ENCODE results near the gene HNRNPLL. TPM values are rescaled to one million over a fixed set of nuclear protein-coding genes. Genes with fewer than 3 reads are reported as not detected.
"Not testable (repeated sequence)": the region's sequence is repeated elsewhere in the genome, so short reads cannot be mapped to it uniquely, and the experiment has no call there.

Gene HNRNPLL
- 29.7 and 39.2 TPM in 2 replicates for total RNA-seq

DNA sequence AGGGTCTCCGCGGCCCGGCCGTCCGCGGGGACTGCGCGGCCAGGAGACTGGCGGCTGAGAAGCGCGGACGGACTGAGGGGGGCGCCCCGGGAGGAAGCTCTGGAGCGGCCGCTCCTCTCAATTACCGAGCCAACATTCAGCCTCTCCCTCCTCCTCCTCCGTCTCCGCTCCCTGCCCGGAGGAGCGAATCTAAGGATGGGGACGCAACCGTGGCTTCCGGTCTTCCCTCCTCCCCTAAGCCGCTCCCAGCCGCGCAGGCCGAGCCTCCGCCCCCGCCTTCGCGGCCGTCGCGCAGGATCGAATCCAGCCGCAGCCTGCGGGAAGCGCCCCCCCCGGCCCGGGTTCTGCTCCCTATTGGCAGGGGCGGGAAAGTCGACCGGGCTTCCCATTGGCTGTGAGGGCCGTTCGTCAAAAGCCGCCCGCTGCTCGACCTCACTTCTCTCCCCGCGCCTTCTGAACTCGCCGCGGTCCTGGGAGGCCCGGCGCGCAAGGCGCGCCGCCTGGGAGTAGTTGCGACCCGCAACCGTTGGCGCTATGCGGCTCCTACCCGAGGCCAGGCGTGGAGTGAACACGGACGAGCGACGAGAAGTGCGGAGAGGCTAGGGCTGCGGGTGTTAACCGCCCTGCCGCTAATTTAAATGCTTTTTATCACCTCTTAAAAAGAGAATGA, at the start of gene HNRNPLL:
HNRNPLL (minus strand) TSS at position 197 of the 670 bp plus-strand sequence. CDS start 302 bp downstream, outside the sequence.
- TF ChIP-seq, protein P1, sequence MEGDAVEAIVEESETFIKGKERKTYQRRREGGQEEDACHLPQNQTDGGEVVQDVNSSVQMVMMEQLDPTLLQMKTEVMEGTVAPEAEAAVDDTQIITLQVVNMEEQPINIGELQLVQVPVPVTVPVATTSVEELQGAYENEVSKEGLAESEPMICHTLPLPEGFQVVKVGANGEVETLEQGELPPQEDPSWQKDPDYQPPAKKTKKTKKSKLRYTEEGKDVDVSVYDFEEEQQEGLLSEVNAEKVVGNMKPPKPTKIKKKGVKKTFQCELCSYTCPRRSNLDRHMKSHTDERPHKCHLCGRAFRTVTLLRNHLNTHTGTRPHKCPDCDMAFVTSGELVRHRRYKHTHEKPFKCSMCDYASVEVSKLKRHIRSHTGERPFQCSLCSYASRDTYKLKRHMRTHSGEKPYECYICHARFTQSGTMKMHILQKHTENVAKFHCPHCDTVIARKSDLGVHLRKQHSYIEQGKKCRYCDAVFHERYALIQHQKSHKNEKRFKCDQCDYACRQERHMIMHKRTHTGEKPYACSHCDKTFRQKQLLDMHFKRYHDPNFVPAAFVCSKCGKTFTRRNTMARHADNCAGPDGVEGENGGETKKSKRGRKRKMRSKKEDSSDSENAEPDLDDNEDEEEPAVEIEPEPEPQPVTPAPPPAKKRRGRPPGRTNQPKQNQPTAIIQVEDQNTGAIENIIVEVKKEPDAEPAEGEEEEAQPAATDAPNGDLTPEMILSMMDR (IDR thresholded peaks at IDR 0.05; ENCODE audit: insufficient read depth, low read length, poor library complexity, severe bottlenecking), result no peak
- H3K36me3 ChIP-seq (ENCODE audit: control insufficient read depth, insufficient read depth, low read length), result no peaks in the 10 kb centered on the region
- no peaks in the 10 kb centered on the region for H3K27me3 ChIP-seq (ENCODE audit: control insufficient read depth, insufficient read depth, low read length)
- DNase-seq (ENCODE audit: low read depth), result no peak
- peak within 1 kb of the TSS; percentile 93 for H3K4me3 ChIP-seq (ENCODE audit: low read depth, low read length)

DNA sequence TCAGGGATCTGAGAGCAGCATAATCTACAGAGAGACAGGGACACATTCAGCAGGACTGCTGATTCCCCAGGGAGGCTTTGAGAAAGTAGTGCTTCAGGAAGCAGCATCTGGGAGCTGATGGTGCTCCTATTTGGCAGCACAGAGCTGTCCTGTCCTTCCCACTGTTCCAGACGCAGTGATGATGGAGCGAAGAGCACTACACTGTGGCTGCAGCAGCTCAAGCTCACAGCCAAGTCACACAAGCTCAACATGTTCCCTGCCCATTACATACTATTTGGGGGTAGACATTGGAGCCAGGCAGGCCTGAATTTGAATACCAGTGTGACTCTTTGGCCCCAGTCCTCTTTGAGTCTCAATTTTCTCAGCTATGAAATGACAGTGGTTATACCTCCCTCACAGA, 48.0 kb upstream of the HNRNPLL start:
- TF ChIP-seq, protein P1 (IDR thresholded peaks at IDR 0.05; ENCODE audit: insufficient read depth, low read length, poor library complexity, severe bottlenecking), result no peak
- H3K4me3 ChIP-seq (ENCODE audit: low read depth, low read length), result no peak overlapping the region

GRCh38 chr2:38650012-38650411, 47.3 kb upstream of the HNRNPLL start:
- Histone ChIP-seq H3K4me3 (ENCODE audit: low read depth, low read length) (no peak overlapping the region), H3K36me3 (ENCODE audit: control insufficient read depth, insufficient read depth, low read length) (no peaks in the 10 kb centered on the region), H3K27me3 (ENCODE audit: control insufficient read depth, insufficient read depth, low read length) (peaks cover 4% of the 10 kb centered on the region)
- TF ChIP-seq, protein P1 (IDR thresholded peaks at IDR 0.05; ENCODE audit: insufficient read depth, low read length, poor library complexity, severe bottlenecking), result no peak
- no peak for DNase-seq (ENCODE audit: low read depth)

More for the DNA sequence above, 48.0 kb upstream of the HNRNPLL start:
- DNase-seq (ENCODE audit: low read depth), result no peak
- peaks cover 4% of the 10 kb centered on the region for H3K27me3 ChIP-seq (ENCODE audit: control insufficient read depth, insufficient read depth, low read length)
- H3K36me3 ChIP-seq (ENCODE audit: control insufficient read depth, insufficient read depth, low read length), result no peaks in the 10 kb centered on the region

GRCh38 chr2:38649176-38649728, 46.5 kb upstream of the HNRNPLL start:
- Histone ChIP-seq H3K4me3 (ENCODE audit: low read depth, low read length) (no peak overlapping the region), H3K27me3 (ENCODE audit: control insufficient read depth, insufficient read depth, low read length) (peaks cover 4% of the 10 kb centered on the region), H3K36me3 (ENCODE audit: control insufficient read depth, insufficient read depth, low read length) (no peaks in the 10 kb centered on the region)
- no peak for DNase-seq (ENCODE audit: low read depth)
- TF ChIP-seq, protein P1 (IDR thresholded peaks at IDR 0.05; ENCODE audit: insufficient read depth, low read length, poor library complexity, severe bottlenecking), result no peak

GRCh38 chr2:38648107-38648761, 45.5 kb upstream of the HNRNPLL start:
- DNase-seq (ENCODE audit: low read depth), result no peak

DNA sequence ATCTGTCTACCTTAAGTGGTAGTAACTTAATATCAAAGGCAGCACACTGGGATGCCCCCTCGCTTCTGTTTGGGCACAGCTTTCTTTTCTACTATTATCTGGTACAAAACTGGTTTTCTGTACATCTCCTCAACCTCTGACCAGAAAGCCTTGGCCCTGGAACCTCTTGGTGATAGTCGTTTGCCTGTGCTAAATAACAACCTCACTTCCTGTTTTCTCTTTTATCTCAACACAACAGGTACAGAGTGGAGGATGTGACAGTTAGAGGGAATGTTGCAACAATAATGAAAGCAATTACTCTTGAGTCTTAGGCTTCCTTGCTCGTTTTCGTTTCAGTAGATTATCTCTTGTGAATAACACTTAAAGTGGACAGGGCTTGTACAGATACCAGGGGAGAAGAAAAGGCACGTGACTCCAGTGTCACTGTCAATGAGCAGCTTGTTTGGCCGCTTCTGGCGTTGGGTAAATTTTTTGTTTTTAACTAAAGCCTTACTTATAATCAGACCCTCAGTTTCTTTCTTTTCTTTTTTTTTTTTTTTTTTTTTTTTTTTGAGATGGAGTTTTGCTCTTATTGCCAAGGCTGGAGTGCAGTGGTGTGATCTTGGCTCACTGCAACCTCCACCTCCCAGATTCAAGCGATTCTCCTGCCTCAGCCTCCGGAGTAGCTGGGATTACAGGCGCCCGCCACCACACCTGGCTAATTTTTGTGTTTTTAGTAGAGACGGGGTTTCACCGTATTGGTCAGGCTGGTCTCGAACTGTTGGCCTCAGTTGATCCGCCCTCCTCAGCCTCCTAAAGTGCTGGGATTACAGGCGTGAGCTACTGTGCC, 41.2 kb upstream of the HNRNPLL start:
- H3K4me3 ChIP-seq (ENCODE audit: low read depth, low read length); DNase-seq (ENCODE audit: low read depth); H3K27me3 ChIP-seq (ENCODE audit: control insufficient read depth, insufficient read depth, low read length); H3K36me3 ChIP-seq (ENCODE audit: control insufficient read depth, insufficient read depth, low read length): not testable (repeated sequence)

More at GRCh38 chr2:38648107-38648761, 45.5 kb upstream of the HNRNPLL start:
- Histone ChIP-seq H3K36me3 (ENCODE audit: control insufficient read depth, insufficient read depth, low read length) (no peaks in the 10 kb centered on the region), H3K4me3 (ENCODE audit: low read depth, low read length) (no peak overlapping the region), H3K27me3 (ENCODE audit: control insufficient read depth, insufficient read depth, low read length) (peaks cover 4% of the 10 kb centered on the region)
- TF ChIP-seq, protein P1 (IDR thresholded peaks at IDR 0.05; ENCODE audit: insufficient read depth, low read length, poor library complexity, severe bottlenecking), result no peak

Measured in kidney epithelial cell (primary cell).